ENCODE measurements around the gene PKNOX2.
"Not testable (repeated sequence)": the region's sequence is repeated elsewhere in the genome, so short reads cannot be mapped to it uniquely, and the experiment has no call there.

The PKNOX2 gene

DNA sequence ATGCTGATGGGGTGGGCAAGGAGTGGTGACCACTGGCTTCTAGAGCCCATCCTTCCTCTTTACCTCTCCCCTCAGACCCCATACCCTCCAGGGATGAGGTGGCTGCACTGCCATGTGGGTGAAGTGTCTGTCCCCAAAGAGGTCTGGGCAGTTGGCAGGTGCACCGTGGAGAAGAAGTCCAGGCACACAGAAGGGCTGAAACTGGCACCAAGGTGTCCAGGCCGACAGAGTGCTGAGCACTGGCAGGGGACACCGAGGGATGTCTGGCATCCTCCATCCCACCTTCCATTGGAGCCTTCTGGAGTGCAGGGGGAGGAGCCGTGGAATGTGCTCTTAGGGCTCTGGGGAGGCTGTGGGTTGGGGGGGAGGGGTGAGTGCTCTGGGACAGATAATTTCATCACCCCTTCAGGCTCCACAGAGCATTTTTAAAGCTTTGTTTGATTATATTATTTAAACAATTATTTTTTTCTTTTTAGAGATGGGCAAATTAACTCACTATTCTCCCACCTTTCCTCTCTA, 37.9 kb downstream of the PKNOX2 start:
- no peak for DNase-seq (ENCODE audit: low read depth in 2 of 2)

DNA sequence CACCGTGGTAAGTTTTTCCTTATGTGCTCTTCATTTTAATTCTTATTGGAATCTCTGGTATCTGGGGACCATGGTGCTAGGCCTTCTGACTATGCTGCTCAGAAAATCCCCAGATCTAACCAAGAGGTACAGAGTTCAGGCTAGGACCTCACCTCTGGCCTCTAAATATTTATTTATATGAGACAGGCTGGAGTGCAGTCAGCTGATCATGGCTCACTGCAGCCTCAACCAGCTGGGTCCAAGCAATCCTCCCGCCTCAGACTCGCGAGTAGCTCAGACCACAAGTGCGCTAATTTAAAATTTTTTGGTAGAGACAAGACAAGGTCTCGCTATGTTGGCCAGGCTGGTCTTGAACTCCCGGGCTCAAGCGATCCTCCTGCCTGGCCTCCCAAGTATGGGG, 38.4 kb downstream of the PKNOX2 start:
- no peak for DNase-seq (ENCODE audit: low read depth in 2 of 2)

DNA sequence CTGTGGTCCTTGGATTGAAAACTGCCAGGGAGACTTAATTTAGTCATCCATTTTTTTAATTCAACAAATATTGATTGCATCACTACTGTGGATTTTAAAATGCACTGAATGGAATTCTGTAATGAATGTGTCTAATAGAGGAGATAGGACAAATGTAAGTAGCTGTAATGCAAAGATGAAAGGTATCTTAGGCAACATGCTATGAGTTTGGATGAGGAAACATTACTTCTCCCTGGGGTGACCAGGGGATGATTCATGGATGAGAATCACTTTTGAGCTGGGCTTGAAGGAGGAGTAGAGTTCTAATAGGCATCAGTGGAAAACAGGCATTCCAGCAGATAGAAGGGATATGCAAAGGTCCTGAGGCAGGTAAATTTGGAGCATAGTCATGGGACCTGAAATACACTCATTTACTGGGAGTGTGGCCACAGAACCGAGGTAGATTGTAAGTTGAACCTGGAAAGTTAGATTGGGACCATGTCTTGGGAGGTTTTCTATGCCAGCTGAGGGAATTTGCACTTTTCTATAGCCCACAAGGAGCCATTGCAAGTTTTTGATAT, 43.4 kb downstream of the PKNOX2 start:
- no peak for DNase-seq (ENCODE audit: low read depth in 2 of 2)

DNA sequence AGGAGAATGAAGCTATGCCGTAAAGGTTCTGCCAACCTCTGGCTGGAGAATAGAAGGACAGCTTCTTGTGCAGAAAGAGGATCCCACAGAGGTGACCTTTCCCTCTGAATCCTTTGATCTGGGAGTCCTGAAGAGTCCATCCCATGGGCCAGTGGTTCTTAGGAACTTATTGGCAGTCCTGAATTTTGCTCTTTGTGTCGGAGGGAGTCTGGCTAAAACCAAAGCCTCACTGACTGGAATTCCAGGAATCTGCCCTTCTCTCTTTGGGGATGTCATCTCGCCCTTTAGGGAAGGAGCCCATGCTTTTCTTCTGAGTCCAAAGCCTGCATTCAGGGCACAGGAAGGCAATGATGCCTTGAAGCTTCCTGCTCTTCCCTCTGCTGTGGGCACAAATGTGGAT, 45.5 kb downstream of the PKNOX2 start:
- no peak for DNase-seq (ENCODE audit: low read depth in 2 of 2)

DNA sequence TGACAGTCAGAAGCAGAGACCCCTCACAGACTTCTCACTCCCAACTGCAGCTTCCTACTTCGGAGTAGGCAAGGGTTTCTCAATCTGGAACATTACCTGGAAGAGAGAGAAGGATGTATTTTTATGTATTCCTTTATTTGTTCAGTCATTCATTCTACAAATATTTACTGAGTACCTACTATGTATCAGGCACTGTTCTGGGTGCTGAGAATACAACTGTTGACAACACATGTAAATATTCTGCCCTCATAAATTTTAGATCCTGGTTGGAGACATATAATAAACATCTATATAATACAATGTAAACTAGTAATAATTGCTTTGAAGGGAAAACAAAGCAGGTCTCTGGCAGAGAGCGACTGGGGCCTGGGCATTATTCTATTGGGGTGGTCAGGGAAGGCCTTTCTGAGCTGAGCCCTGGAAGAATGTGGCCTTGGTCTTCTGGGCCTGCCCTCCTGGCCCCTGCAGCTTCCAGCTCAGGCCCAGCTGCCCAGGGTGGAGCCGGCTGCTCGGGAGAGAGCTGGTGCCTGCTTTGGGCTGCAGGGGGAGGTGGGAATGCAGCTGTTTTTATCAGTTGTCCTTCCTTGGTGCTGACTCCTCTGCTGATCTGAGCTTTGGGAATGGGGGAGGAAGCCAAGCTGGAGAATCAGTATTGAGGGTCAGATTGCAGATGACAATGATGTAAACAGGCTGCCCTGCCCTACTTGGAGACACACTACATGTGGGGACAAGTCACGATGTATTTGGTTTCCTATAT, 46.8 kb downstream of the PKNOX2 start:
- no peak for DNase-seq (ENCODE audit: low read depth in 2 of 2)

DNA sequence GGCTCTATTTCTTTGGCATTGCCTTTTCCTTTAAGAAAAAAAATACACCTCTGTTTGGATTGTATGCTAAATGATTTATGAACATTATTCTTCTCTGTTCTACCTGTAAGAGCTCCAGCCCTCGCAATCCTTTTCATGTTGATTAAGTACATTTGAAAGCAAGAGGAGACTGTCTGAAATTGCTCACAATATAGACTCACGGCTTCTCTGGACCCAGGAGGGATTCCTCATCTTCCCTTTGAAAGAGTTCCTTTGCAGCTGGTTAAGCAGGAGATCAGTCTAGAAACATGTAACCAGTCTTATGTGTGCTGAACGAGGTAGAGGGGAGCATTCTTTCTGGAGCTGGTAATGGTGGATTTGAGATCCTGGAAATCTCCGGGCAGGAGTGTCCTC, 47.4 kb downstream of the PKNOX2 start:
- DNase-seq (ENCODE audit: low read depth in 2 of 2): no peak

DNA sequence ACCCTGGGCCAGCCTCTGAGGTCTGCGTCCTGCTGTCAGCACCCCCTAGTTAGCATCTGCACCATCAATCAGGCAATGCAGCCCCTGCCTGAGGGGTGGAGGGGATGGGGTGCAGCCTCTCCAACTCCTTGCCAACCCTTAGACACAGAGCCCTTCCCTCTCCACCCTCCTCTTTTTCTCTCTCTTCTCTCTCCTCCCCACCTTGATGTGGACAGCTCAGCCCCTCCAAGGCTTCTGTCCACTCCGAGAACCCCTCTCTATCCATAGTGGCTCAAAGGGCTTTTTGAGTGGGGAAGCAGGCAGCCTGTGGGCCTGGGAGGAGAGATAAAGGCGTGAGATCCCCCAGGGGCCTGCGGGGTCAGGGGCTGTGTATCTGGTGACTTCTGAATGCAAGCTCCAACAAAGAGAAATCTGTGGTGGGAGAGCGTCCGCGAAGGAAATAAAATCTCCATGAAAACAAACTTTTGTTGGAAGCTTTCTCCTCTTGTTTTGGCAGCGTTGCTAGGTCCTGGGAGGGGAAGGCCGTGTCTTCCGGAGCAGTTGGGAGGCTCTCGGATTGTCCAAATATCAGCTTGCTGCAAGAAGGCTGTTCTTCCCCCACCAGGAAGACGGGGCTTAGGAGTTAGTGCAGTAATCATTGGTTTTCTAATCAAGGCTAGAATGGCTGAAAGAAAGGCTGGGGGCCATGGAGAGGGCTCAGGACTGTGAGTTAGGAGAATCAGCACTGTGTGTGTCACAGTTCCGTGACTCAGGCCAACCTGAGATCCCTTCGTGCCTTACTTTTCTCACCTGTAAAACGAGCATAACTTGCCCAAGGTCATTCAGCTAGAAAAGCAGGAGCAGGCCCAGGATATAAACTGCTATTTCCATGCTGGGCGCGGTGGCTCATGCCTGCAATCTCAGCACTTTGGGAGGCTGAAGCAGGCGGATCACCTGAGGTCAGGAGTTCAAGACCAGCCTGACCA, 50.3 kb downstream of the PKNOX2 start:
- DNase-seq (ENCODE audit: low read depth in 2 of 2): no peak

DNA sequence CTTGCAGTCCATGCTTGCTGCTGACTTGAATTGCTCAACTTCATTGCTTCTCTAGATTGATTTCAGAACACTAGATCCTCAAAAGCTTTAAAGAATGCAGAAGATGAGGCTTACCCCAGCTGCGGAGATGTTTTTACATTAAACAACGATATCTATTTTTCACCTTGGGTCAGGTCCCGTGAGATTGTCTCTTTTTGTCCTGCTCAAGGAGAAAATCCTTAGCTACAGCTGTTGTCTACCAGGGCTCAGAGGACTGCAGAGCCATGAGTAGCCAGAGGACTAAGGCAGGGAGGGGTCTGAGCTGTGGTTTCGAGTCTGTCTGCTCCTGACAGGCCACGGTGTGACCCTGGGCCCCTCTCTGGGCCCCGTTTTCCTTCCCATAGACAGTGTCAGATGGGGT, 51.4 kb downstream of the PKNOX2 start:
- no peak for DNase-seq (ENCODE audit: low read depth in 2 of 2)

DNA sequence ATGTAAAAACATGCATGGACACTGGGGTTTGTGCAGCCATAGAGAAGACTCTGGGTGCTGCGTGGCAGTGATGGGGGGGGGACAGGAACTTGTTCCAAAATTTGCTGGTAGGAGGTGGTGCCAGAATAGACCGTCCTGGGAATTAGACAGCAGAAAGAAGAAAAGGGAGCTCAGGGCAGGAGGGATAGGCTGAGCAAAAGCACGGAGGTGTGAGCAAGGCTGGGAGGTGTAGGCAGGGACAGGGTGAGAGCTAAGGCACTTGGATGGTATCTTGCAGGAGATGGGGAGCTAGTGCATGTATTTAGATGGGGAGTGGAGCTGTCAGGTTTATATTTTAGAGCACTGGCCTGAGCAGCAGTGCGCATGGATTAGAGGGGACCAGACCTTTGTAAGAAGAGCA, 53.8 kb downstream of the PKNOX2 start:
- no peak for DNase-seq (ENCODE audit: low read depth in 2 of 2)

DNA sequence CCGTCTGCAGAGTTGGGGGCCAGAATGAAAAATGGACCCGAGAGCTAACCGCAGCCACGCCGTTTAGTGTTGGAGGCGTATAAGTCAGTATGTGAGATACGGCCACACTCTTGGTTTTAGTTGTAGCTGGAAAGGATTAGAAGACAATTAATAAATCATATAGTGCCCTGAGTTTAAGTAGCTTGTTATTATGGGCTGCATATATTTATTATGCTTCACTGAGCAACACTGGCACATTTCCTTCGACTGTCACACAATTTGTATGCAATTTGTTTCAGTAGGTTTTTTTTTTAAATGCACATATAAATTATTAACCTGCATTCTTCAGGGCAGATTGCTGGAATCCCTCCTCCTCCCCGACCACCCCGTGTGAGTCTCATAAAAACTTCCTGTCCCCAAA, 56.9 kb downstream of the PKNOX2 start:
- no peak for DNase-seq (ENCODE audit: low read depth in 2 of 2)

DNA sequence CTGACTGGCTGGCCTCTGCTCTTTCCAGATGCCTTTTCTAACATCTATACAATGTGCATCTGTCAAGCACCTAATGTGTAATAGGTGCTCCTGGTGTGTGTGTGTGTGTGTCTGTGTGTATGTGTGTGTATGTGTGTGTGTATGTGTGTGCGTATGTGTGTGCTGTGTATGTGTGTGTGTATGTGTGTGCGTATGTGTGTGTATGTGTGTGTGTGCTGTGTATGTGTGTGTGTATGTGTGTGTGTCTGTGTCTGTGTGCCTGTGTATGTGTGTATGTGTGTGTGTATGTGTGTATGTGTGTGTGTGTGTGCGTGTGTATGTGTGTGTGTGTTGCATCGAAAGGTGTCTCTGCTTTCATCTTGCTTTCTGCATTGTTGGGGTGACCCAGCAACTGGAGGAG, 57.9 kb downstream of the PKNOX2 start:
- DNase-seq (ENCODE audit: low read depth in 2 of 2): no peak

DNA sequence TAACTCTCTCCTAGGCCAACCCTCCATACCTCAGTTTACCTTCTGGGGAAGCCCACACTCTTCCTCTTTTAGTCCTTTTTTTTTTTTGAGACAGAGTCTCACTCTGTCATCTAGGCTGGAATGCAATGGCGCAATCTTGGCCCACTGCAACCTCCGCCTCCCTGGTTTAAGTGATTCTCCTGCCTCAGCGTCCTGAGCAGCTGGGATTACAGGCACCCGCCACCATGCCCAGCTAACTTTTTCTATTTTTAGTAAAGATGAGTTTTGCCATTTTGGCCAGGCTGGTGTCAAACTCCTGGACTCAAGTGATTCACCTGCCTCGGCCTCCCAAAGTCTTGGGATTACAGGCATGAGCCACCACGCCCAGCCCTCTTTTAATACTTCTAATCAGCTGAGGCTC, 58.6 kb downstream of the PKNOX2 start:
- DNase-seq (ENCODE audit: low read depth in 2 of 2): not testable (repeated sequence)

DNA sequence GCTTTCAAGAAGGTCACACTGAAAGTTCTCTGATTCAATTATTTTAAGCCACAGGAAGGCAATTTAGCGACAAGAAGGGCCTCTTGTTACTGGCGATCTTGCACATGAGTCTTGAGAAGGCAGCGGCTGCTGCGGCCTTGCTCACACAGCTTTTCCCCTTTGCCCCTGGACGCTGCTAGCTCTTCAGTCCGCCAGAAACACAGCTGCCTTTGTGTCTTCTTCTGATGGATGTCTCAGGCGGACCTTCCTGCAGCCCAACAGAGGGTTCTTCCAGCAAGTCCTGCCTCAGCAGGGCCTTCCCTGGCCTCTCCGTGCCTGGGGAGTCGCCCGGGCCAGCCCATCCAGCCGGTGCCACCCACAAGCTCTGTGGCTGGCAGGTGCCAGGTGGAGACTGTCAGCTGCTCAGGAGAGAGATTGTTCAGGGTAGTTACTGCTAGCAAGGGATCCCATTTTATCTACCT, 59.4 kb downstream of the PKNOX2 start:
- no peak for DNase-seq (ENCODE audit: low read depth in 2 of 2)

DNA sequence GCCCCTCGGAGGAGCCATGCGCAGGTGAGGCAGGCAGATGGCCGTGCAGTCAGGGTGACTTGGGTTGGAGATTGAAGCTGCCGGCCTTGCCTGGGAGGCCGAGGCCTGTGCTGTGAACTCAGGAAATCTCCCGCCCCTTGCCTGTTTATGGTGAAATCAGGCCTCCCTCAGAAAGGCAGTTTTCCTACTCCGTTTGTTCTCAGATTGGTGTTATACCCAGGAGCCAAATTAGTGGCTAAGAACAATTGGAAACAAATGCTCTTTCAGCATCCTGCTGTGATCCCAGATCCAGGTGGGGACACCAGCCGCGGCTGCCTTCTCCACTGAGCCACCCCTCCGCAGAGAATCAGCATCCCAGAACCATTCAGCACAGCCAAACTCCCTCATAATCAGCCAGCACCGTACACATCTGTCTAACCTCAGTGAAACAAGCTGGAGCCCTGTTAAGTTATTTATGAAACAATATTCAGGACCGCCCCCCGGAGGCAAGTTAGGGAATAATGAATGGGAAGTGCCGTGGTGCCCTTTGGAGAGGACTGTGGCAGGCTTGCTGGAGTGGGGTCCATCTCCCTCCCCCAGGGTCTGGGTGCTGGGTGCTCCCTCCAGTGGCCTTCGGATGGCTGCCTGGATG, 60.0 kb downstream of the PKNOX2 start:
- DNase-seq (ENCODE audit: low read depth in 2 of 2): no peak

DNA sequence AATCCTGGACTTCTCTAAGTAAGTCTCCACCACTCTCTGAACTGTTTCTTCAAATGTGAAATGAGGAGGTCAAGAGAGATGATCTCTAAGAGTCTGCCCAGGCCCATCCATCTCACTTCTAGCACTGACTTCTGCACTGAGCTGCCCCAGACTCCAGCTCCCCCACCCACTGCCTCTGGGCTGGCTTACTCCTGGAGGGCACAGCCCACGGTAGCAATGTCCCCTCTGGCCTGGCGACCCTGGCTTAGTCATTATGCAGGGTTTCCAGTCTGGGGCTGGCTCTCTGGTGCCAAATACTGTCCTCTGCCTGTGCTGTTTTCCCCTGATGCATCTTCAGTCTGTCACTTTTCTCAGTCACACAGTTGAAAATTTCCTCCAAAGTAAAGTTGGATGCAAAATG, 60.9 kb downstream of the PKNOX2 start:
- no peak for DNase-seq (ENCODE audit: low read depth in 2 of 2)

DNA sequence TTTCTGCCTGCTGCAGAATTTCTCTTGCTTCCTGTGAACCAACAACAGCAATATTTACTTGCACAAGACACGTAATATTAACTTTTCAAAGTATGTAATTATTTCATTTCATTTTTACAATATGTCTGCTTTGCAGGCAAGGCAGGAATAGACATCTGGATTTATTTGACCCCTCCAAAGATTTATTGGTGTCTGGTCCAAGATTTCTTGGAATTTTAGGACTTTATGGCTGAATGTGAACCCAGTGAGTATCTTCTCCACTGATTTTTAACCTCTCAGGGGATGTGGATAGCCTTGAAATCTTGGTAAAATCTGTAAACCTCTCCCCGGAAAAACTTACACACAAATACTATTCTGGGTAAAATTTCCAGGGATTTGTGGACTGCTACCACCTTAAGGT, 61.5 kb downstream of the PKNOX2 start:
- DNase-seq (ENCODE audit: low read depth in 2 of 2): no peak

DNA sequence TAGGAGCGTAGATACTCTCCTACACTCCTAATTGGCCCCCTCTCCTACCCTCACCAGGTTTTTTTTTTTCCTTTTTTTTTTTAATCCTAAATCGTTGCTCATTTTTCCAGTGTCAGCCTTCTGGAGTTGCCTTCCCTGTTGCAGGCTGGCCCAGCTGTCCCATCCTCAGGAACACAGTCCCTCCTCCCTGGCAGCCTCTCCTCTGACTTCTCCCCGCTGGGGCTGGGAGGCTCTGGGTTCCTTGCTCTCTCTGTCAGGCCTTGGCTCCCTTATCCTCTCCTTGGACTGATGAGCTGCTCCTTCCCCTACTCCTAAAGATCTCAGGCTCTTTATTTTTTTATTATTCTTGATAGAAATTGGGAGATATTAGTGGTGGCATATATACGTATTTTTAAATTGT, 62.2 kb downstream of the PKNOX2 start:
- DNase-seq (ENCODE audit: low read depth in 2 of 2): no peak

DNA sequence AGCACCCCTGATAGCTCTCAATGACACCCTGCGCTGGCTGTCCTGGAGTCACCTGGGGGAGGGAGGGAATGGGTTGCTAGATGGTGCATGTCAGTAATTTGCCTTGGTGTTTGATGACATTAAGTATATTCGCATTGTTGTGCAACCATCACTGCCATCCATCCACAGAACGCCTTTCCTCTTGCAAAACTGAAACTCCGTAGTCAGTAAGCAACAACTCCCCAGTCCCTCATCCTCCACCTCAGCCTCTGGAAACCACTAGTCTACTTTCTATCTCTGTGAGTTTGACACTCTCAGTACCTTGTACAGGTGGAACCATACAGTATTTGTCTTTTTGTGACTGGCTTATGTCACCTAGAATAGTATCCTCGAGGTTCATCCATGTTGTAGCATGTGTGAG, 62.6 kb downstream of the PKNOX2 start:
- no peak for DNase-seq (ENCODE audit: low read depth in 2 of 2)

DNA sequence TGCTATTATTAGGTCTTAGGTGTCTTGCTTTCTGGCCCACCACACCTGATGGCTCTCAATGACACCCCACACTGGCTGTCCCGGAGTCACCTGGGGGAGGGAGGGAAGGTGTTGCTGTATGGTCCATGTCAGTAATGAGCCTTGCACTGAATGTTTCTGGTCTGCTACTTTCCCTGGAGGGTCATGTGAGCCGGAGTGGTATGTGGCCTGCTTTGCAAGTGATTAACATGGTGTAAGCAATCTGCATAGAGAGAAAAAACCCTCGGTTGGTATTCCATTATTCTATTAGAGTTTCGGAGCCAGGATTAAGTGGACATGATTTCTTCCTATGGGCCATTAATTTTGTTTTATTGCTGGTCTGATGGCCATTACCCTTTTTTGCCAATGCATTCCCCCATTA, 63.9 kb downstream of the PKNOX2 start:
- DNase-seq (ENCODE audit: low read depth in 2 of 2): no peak

DNA sequence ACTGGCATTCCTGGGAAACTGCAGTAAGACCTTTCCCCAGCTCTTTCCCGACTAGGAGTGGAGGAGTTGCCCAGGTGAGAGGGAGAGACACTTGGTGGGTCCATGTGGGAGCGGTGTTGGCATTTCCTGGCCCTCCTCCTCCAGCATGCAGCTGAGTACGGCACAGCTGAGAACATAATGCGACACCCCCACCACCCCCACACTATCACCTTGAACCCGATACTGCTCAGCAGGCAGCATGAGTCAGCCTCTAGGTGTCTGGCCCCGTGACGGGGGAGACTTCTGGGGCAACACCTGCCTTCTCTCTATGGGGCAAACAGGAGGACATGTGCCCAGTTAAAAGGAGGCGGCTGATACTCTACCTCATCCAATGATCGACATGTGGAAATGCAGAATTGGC, 64.4 kb downstream of the PKNOX2 start:
- DNase-seq (ENCODE audit: low read depth in 2 of 2): no peak

DNA sequence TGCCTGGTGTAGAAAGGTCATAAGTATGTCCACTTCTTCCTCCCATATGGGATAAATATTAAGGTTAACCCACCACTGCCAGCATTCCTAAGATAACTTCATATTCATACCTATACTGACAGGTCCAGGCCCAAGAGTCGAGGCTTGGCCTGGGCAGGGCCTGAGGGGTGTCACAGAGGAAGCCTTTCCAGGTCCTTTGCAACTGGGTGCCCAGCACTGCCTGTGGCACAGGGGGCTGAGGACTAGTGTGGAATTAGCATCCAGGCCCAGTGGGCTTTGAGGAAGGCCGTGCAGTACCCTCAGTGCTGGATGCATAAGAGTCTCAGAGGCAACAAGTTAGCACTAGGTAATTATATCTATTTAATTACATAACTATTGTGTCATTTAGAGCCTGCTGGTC, 65.4 kb downstream of the PKNOX2 start:
- no peak for DNase-seq (ENCODE audit: low read depth in 2 of 2)

DNA sequence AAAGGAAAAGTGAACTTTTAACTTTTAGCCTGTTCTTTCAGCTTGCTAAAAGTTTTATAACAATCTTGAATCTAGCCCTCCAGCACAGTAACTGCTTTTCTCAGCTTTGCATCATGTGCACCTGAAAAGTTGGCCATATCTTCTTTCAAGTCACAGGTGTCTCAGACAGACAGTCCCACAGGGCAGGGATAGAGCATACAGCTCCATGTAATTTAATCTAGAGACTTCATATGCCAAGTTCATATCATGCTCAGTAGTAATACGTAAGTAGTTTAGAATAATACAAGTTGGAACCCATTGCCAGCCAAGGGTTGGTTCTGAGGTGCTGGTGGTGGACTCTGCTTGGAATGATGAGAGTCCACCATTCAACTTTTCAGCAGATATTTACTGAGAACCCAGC, 68.6 kb downstream of the PKNOX2 start:
- DNase-seq (ENCODE audit: low read depth in 2 of 2): no peak

Data from stimulated activated CD8-positive, alpha-beta memory T cell treated with anti-CD3 and anti-CD28 coated beads, Interleukin-2, amount 100 ng/mL, for 48 hours (primary cell).